GM12878 (cell line): Measurements from ENCODE around the gene THAP9. TPM values are rescaled to one million over a fixed set of nuclear protein-coding genes. Genes with fewer than 3 reads are reported as not detected.

Experiments used
- BCL11A ChIP-seq: IDR thresholded peaks from 2 replicates; pipeline ENCODE4 v1.6.1; 2011; ENCODE audit warnings: low read depth, low read length
- BRCA1 ChIP-seq: IDR thresholded peaks from 2 replicates; pipeline ENCODE4 v1.6.1; 2011; ENCODE audit warnings: low read depth, low read length, improper control_type of control experiment
- CBX5 ChIP-seq: sonication (generic); IDR thresholded peaks from 2 replicates; pipeline ENCODE4 v1.6.1; 2016; ENCODE audit warnings: low read depth, moderate library complexity, mild to moderate bottlenecking, inconsistent platforms
- CHD1 ChIP-seq: IDR thresholded peaks from 2 replicates; pipeline ENCODE4 v1.6.1; 2012; ENCODE audit warnings: low read depth, low read length, improper control_type of control experiment
- CREM ChIP-seq: IDR thresholded peaks from 2 replicates; pipeline ENCODE4 v1.6.1; 2014; ENCODE audit warnings: antibody characterized with exemption, low read depth
- FOS ChIP-seq: IDR thresholded peaks from 3 replicates; pipeline ENCODE4 v1.6.1; 2011; ENCODE audit warnings: borderline replicate concordance; ENCODE audit not compliant: insufficient read length; ENCODE audit errors: extremely low read depth
- GABPA ChIP-seq: IDR thresholded peaks from 2 replicates; pipeline ENCODE4 v1.6.1; 2014; ENCODE audit warnings: antibody characterized with exemption, low read depth, mild to moderate bottlenecking, inconsistent platforms
- HDAC6 ChIP-seq: fragments of 200-600 bp; sonication (generic); IDR thresholded peaks from one replicate; pipeline ENCODE4 v1.8.0; 2017; ENCODE audit warnings: antibody characterized with exemption; ENCODE audit not compliant: unreplicated experiment
- LARP7 ChIP-seq: fragments of 450-650 bp; IDR thresholded peaks from 2 replicates; pipeline ENCODE4 v1.6.1; 2017; ENCODE audit warnings: mild to moderate bottlenecking
- NFXL1 ChIP-seq: fragments of 450-650 bp; IDR thresholded peaks from 2 replicates; pipeline ENCODE4 v1.6.1; 2017; ENCODE audit warnings: antibody characterized with exemption, mild to moderate bottlenecking, borderline replicate concordance
- NR2C2 ChIP-seq: IDR thresholded peaks from 2 replicates; pipeline ENCODE4 v1.6.1; 2011; ENCODE audit warnings: borderline replicate concordance, low read depth; ENCODE audit not compliant: control insufficient read depth, insufficient read length
- NRF1 ChIP-seq: conservative IDR thresholded peaks from 2 replicates; pipeline ENCODE4 v1.6.1; 2011; ENCODE audit warnings: mild to moderate bottlenecking, low read depth, low read length, improper control_type of control experiment
- RAD51 ChIP-seq: fragments of 450-650 bp; IDR thresholded peaks from 2 replicates; pipeline ENCODE4 v1.6.1; 2016; ENCODE audit warnings: moderate library complexity, mild to moderate bottlenecking, inconsistent platforms
- RCOR1 ChIP-seq: conservative IDR thresholded peaks from 2 replicates; pipeline ENCODE4 v1.6.1; 2012; ENCODE audit warnings: low read depth, low read length, improper control_type of control experiment
- SMAD5 ChIP-seq: IDR thresholded peaks from 2 replicates; pipeline ENCODE4 v1.6.1; 2016; ENCODE audit warnings: antibody characterized with exemption, low read depth
- SREBF2 ChIP-seq: IDR thresholded peaks from 2 replicates; pipeline ENCODE4 v1.6.1; 2012; ENCODE audit warnings: mild to moderate bottlenecking, low read length
- ZNF207 ChIP-seq: fragments of 450-650 bp; IDR thresholded peaks from 2 replicates; pipeline ENCODE4 v1.6.1; 2014; ENCODE audit warnings: antibody characterized with exemption, mild to moderate bottlenecking, borderline replicate concordance
- polyA plus RNA-seq, 11 experiments: library from polyadenylated mRNA; depleted of rRNA in 4 of 11; unstranded in 6 of 11; stranded (reverse) in 5 of 11; fragments of >200 nt; fragmentation: Nextera tagmentation in 4 of 11; fragmentation: Illumina TruSeq in 1 of 11; extraction: Ambion mirVana in 4 of 11; extraction: Trizol in 1 of 11; gene quantifications; 1 replicate in 1 of 11; 2 replicates in 10 of 11; pipeline versions ENCODE4 v1.2.1 to v1.2.3, GENCODE V29; 2011 to 2016; ENCODE audit warnings: inconsistent platforms in 2 of 11, missing spikeins in 2 of 11, low read depth in 1 of 11
- total RNA-seq, 4 experiments: library from RNA; depleted of rRNA in 3 of 4; stranded (reverse); fragments of >200 nt in 3 of 4; fragmentation: Illumina TruSeq in 1 of 4; extraction: Trizol in 1 of 4; gene quantifications; 2 replicates each; pipeline versions ENCODE4 v1.2.1 to v1.2.3, GENCODE V29; 2013 to 2021
- TF ChIP-seq, protein P1 (sequence below): fragments of 450-650 bp; IDR thresholded peaks from 2 replicates; pipeline ENCODE4 v1.6.1; 2017; ENCODE audit warnings: mild to moderate bottlenecking, moderate library complexity
- TF ChIP-seq, protein P2 (sequence below): IDR thresholded peaks from 2 replicates; pipeline ENCODE4 v1.6.1; 2011; ENCODE audit warnings: mild to moderate bottlenecking, low read depth, low read length, moderate library complexity; ENCODE audit not compliant: insufficient replicate concordance
- TF ChIP-seq, protein P3 (sequence below): fragments of 450-650 bp; IDR thresholded peaks from 2 replicates; pipeline ENCODE4 v1.6.1; 2017; ENCODE audit warnings: low read depth, mild to moderate bottlenecking, moderate library complexity
- TF ChIP-seq, protein P4 (sequence below): fragments of 450-650 bp; IDR thresholded peaks from 2 replicates; pipeline ENCODE4 v1.6.1; 2017; ENCODE audit warnings: mild to moderate bottlenecking, low read depth, inconsistent platforms; ENCODE audit not compliant: poor library complexity, severe bottlenecking

THAP9 gene
- total and polyA plus RNA-seq, 10 of the 15 experiments (the other 5 are each of a cell fraction or from before 2014, with no cell fraction given) = 2.1 to 4.9 (median 3.3) TPM

DNA sequence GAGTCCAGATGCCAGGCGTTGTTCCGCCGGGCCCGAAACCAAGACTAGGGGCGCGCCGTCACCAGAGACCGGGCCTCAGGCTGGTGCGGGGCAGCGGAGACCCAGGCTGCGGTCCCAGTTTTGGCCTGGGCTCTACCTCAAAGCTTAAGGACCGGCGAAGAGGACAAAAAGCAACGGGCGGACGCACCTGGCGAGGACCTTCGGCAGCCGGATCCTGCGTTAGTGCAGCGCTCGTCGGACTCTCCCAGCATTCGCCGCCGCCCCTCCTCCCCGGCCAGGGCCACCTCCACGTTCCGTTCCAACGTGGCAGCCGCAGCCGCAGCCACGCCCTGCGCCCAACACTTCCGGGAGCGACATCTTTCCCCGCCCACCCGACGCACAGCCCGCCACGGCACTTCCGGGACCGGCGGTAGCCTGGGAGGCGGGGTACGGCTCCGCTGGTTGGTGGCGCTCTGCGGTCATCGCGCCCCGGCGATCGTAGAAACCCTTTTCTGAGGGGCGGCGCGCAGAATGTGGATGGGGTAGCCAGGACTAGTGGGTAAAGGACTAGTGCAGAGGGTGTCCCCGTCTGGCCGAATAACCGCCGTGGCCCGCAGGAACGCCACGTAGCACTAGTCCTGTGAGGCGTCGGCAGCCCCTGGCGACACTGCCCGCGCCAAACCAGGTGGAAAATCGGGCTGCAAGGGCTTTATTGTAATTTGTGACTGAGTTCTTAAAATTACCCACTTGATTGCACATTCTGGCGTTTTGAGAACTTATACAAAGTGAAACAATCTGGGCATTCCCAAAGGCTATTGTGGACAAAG, 9.4 kb upstream of the THAP9 start, which contains the start of gene SEC31A (continued):
- TF ChIP-seq, protein P1, sequence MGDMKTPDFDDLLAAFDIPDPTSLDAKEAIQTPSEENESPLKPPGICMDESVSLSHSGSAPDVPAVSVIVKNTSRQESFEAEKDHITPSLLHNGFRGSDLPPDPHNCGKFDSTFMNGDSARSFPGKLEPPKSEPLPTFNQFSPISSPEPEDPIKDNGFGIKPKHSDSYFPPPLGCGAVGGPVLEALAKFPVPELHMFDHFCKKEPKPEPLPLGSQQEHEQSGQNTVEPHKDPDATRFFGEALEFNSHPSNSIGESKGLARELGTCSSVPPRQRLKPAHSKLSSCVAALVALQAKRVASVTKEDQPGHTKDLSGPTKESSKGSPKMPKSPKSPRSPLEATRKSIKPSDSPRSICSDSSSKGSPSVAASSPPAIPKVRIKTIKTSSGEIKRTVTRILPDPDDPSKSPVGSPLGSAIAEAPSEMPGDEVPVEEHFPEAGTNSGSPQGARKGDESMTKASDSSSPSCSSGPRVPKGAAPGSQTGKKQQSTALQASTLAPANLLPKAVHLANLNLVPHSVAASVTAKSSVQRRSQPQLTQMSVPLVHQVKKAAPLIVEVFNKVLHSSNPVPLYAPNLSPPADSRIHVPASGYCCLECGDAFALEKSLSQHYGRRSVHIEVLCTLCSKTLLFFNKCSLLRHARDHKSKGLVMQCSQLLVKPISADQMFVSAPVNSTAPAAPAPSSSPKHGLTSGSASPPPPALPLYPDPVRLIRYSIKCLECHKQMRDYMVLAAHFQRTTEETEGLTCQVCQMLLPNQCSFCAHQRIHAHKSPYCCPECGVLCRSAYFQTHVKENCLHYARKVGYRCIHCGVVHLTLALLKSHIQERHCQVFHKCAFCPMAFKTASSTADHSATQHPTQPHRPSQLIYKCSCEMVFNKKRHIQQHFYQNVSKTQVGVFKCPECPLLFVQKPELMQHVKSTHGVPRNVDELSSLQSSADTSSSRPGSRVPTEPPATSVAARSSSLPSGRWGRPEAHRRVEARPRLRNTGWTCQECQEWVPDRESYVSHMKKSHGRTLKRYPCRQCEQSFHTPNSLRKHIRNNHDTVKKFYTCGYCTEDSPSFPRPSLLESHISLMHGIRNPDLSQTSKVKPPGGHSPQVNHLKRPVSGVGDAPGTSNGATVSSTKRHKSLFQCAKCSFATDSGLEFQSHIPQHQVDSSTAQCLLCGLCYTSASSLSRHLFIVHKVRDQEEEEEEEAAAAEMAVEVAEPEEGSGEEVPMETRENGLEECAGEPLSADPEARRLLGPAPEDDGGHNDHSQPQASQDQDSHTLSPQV = no peak
- TF ChIP-seq CBX5 = peak; percentile 63; the same call in 1 of the 2 replicates
- TF ChIP-seq BCL11A = no peak
- no peak for TF ChIP-seq HDAC6
- TF ChIP-seq FOS = no peak
- TF ChIP-seq GABPA = peak; percentile 87
- TF ChIP-seq CHD1 = no peak
- peak; percentile 77; the same call in 1 of the 2 replicates for TF ChIP-seq ZNF207
- TF ChIP-seq NFXL1 = no peak
- no peak for TF ChIP-seq SREBF2
- TF ChIP-seq, protein P2, sequence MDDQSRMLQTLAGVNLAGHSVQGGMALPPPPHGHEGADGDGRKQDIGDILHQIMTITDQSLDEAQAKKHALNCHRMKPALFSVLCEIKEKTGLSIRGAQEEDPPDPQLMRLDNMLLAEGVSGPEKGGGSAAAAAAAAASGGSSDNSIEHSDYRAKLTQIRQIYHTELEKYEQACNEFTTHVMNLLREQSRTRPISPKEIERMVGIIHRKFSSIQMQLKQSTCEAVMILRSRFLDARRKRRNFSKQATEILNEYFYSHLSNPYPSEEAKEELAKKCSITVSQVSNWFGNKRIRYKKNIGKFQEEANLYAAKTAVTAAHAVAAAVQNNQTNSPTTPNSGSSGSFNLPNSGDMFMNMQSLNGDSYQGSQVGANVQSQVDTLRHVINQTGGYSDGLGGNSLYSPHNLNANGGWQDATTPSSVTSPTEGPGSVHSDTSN = peak; percentile 4
- TF ChIP-seq RAD51 = no peak
- TF ChIP-seq RCOR1 = no peak
- peak; percentile 60; the same call in 1 of the 2 replicates for TF ChIP-seq LARP7
- 0 out of 2 replicates have a peak, but pooled peaks have one; percentile 15 for TF ChIP-seq NRF1
- TF ChIP-seq, protein P3, sequence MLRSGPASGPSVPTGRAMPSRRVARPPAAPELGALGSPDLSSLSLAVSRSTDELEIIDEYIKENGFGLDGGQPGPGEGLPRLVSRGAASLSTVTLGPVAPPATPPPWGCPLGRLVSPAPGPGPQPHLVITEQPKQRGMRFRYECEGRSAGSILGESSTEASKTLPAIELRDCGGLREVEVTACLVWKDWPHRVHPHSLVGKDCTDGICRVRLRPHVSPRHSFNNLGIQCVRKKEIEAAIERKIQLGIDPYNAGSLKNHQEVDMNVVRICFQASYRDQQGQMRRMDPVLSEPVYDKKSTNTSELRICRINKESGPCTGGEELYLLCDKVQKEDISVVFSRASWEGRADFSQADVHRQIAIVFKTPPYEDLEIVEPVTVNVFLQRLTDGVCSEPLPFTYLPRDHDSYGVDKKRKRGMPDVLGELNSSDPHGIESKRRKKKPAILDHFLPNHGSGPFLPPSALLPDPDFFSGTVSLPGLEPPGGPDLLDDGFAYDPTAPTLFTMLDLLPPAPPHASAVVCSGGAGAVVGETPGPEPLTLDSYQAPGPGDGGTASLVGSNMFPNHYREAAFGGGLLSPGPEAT = peak; percentile 52; the same call in 1 of the 2 replicates
- TF ChIP-seq CREM = peak; percentile 94
- no peak for TF ChIP-seq BRCA1
- peak; percentile 89 for TF ChIP-seq SMAD5
- no peak for TF ChIP-seq NR2C2
- TF ChIP-seq, protein P4, sequence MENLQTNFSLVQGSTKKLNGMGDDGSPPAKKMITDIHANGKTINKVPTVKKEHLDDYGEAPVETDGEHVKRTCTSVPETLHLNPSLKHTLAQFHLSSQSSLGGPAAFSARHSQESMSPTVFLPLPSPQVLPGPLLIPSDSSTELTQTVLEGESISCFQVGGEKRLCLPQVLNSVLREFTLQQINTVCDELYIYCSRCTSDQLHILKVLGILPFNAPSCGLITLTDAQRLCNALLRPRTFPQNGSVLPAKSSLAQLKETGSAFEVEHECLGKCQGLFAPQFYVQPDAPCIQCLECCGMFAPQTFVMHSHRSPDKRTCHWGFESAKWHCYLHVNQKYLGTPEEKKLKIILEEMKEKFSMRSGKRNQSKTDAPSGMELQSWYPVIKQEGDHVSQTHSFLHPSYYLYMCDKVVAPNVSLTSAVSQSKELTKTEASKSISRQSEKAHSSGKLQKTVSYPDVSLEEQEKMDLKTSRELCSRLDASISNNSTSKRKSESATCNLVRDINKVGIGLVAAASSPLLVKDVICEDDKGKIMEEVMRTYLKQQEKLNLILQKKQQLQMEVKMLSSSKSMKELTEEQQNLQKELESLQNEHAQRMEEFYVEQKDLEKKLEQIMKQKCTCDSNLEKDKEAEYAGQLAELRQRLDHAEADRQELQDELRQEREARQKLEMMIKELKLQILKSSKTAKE = no peak
